ENCODE data around the gene GARIN5A.
A peak's percentile ranks its signal among the peaks of the same experiment; 100 is the strongest.

Gene GARIN5A

GRCh38 chr19:50476224-50476906, at the start of gene GARIN5A, which contains the start of gene EMC10:
Gene GARIN5A (minus strand): TSS chr19:50476848. CDS start chr19:50476388, 460 bp downstream.
Gene EMC10 (plus strand): TSS chr19:50476507. CDS start chr19:50476545, 38 bp downstream.
- DNase-seq, result peak; percentile 87

GRCh38 chr19:50522881-50523280, 46.2 kb upstream of the GARIN5A start:
- no peak for DNase-seq

- DNase-seq, result no peak
Observed at GRCh38 chr19:50520822-50521465, 44.3 kb upstream of the GARIN5A start.

GRCh38 chr19:50519006-50519575, 42.4 kb upstream of the GARIN5A start:
- no peak for DNase-seq

- DNase-seq, result no peak
Observed at GRCh38 chr19:50518091-50519005, 41.7 kb upstream of the GARIN5A start.

- no peak for DNase-seq
Observed at GRCh38 chr19:50517704-50518075, 41.0 kb upstream of the GARIN5A start.

GRCh38 chr19:50516964-50517703, 40.5 kb upstream of the GARIN5A start:
- no peak for DNase-seq

GRCh38 chr19:50516456-50516855, 39.8 kb upstream of the GARIN5A start:
- DNase-seq, result no peak

GRCh38 chr19:50515168-50515561, 38.5 kb upstream of the GARIN5A start:
- no peak for DNase-seq

- DNase-seq, result no peak
Observed at GRCh38 chr19:50514346-50515167, 37.9 kb upstream of the GARIN5A start.

GRCh38 chr19:50513746-50514345, 37.2 kb upstream of the GARIN5A start, which contains the start of gene ASPDH:
Gene ASPDH (minus strand): TSS chr19:50513913. CDS start chr19:50513823, 90 bp downstream.
- no peak for DNase-seq

- no peak for DNase-seq
Observed at GRCh38 chr19:50512999-50513745, 36.5 kb upstream of the GARIN5A start.

GRCh38 chr19:50512112-50512998, 35.7 kb upstream of the GARIN5A start:
- no peak for DNase-seq

GRCh38 chr19:50511069-50511822, 34.6 kb upstream of the GARIN5A start, which contains the start of gene JOSD2:
Gene JOSD2 (minus strand): TSS chr19:50511191. CDS start chr19:50510431, 760 bp downstream.
- peak; percentile 94 for DNase-seq

GRCh38 chr19:50510700-50511068, 34.0 kb upstream of the GARIN5A start:
- DNase-seq, result no peak

- no peak for DNase-seq
Observed at GRCh38 chr19:50510121-50510670, 33.5 kb upstream of the GARIN5A start.

GRCh38 chr19:50509366-50509765, 32.7 kb upstream of the GARIN5A start:
- DNase-seq, result no peak

GRCh38 chr19:50508843-50509190, 32.2 kb upstream of the GARIN5A start:
- no peak for DNase-seq

All from activated T-cell treated with anti-CD3 and anti-CD28 coated beads for 4 hours (primary cell).